K562 (cell line): Measurements from ENCODE around the gene ARHGAP26. TPM values are rescaled to one million over a fixed set of nuclear protein-coding genes. Genes with fewer than 3 reads are reported as not detected.

ENCODE experiments used
- CBX3 ChIP-seq, 2 experiments: IDR thresholded peaks; 1 replicate in 1 of 2; 2 replicates in 1 of 2; pipeline ENCODE4 v1.6.1; 2012; ENCODE audit warnings: inconsistent platforms in 2 of 2, low read length in 2 of 2, borderline replicate concordance in 1 of 2, control low read depth in 1 of 2
- CHD1 ChIP-seq: fragments of 200-600 bp; sonication (generic); IDR thresholded peaks from one replicate; pipeline ENCODE4 v1.6.1; 2012; ENCODE audit warnings: mild to moderate bottlenecking, moderate library complexity, low read length, inconsistent platforms
- CSDE1 ChIP-seq, 2 experiments: fragments of 450-650 bp; IDR thresholded peaks; 2 replicates each; pipeline ENCODE4 v1.6.1; 2016; ENCODE audit warnings: mild to moderate bottlenecking in 1 of 2
- DIDO1 ChIP-seq: fragments of 450-650 bp; IDR thresholded peaks from 2 replicates; pipeline ENCODE4 v1.6.1; 2016; ENCODE audit warnings: low read depth, missing biosample characterization, missing genetic modification characterization
- ETV5 ChIP-seq: sonication (generic); formaldehyde crosslinking; IDR thresholded peaks from 2 replicates; pipeline ENCODE4 v1.4.0; 2020; ENCODE audit warnings: low read depth, mild to moderate bottlenecking, missing genetic modification reagents
- GTF2E2 ChIP-seq: fragments of 200-800 bp; sonication (Bioruptor generic); IDR thresholded peaks from 2 replicates; pipeline ENCODE4 v1.6.1; 2016; ENCODE audit warnings: missing genetic modification characterization, missing compliant biosample characterization
- JUN ChIP-seq, 2 experiments: sonication (generic) in 1 of 2; formaldehyde crosslinking in 1 of 2; IDR thresholded peaks; 2 replicates each; pipeline versions ENCODE4 v1.6.1 to v1.8.0; 2012 to 2022; ENCODE audit warnings: borderline replicate concordance in 2 of 2, mild to moderate bottlenecking in 2 of 2, improper control_type of control experiment in 1 of 2, low read depth in 1 of 2, low read length in 1 of 2, missing genetic modification reagents in 1 of 2
- MTA3 ChIP-seq: fragments of 450-650 bp; formaldehyde crosslinking; IDR thresholded peaks from 2 replicates; pipeline ENCODE4 v1.6.1; 2017; ENCODE audit warnings: mild to moderate bottlenecking, borderline replicate concordance
- NR2C2 ChIP-seq, 2 experiments: fragments of 200-800 bp in 1 of 2; sonication (Bioruptor generic) in 1 of 2; sonication (generic) in 1 of 2; formaldehyde crosslinking in 1 of 2; IDR thresholded peaks; 2 replicates each; pipeline versions ENCODE4 v1.6.1 to v1.8.0; 2016 to 2022; ENCODE audit warnings: mild to moderate bottlenecking in 1 of 2, missing compliant biosample characterization in 1 of 2, missing genetic modification characterization in 1 of 2, missing genetic modification reagents in 1 of 2
- PHF8 ChIP-seq: fragments of 200-600 bp; sonication (generic); IDR thresholded peaks from 2 replicates; pipeline ENCODE4 v1.6.1; 2012; ENCODE audit warnings: mixed run types, mild to moderate bottlenecking, inconsistent platforms, low read length, moderate library complexity, borderline replicate concordance
- RBM25 ChIP-seq: fragments of 200-400 bp; formaldehyde crosslinking; IDR thresholded peaks from 2 replicates; pipeline ENCODE4 v1.6.1; 2018; ENCODE audit warnings: low read length, low read depth, moderate library complexity; ENCODE audit not compliant: severe bottlenecking
- SMAD4 ChIP-seq: fragments of 250-450 bp; sonication (Bioruptor Pico); conservative IDR thresholded peaks from 2 replicates; pipeline ENCODE4 v1.8.0; 2021; ENCODE audit warnings: inconsistent platforms, mild to moderate bottlenecking, moderate library complexity
- SP2 ChIP-seq: IDR thresholded peaks from 2 replicates; pipeline ENCODE4 v1.6.1; 2011; ENCODE audit warnings: mild to moderate bottlenecking, low read depth, low read length, moderate library complexity; ENCODE audit not compliant: poor library complexity, severe bottlenecking; ENCODE audit errors: extremely low read depth
- TEAD1 ChIP-seq, 2 experiments: fragments of 450-650 bp in 1 of 2; sonication (generic) in 1 of 2; formaldehyde crosslinking; IDR thresholded peaks; 2 replicates each; pipeline versions ENCODE4 v1.4.0 to v1.8.0; 2020 to 2022; ENCODE audit warnings: mild to moderate bottlenecking in 2 of 2, missing genetic modification reagents in 1 of 2
- THRAP3 ChIP-seq: fragments of 450-650 bp; IDR thresholded peaks from 2 replicates; pipeline ENCODE4 v1.6.1; 2016; ENCODE audit warnings: mild to moderate bottlenecking, inconsistent platforms, borderline replicate concordance
- ZNF174 ChIP-seq: fragments of 250-450 bp; sonication (Bioruptor Pico); IDR thresholded peaks from 2 replicates; pipeline ENCODE4 v1.4.0; 2020; ENCODE audit warnings: mild to moderate bottlenecking
- ZNF224 ChIP-seq: sonication (generic); formaldehyde crosslinking; IDR thresholded peaks from 2 replicates; pipeline ENCODE4 v1.8.0; 2022; ENCODE audit warnings: mild to moderate bottlenecking, missing genetic modification reagents
- polyA plus RNA-seq, 8 experiments: library from polyadenylated mRNA; depleted of rRNA in 4 of 8; stranded (reverse) in 5 of 8; unstranded in 3 of 8; fragments of >200 nt; fragmentation: Nextera tagmentation in 2 of 8; fragmentation: Illumina TruSeq in 1 of 8; extraction: Ambion mirVana in 2 of 8; extraction: Trizol in 1 of 8; gene quantifications; 2 replicates each; pipeline versions ENCODE4 v1.2.1 to v1.2.3, GENCODE V29; 2011 to 2014; ENCODE audit warnings: inconsistent platforms in 1 of 8, missing spikeins in 1 of 8
- total RNA-seq, 7 experiments: library from RNA; depleted of rRNA in 6 of 7; stranded (reverse); fragments of >200 nt in 6 of 7; fragmentation: Illumina TruSeq in 2 of 7; extraction: Trizol in 2 of 7; gene quantifications; 2 replicates each; pipeline versions ENCODE4 v1.2.1 to v1.2.3, GENCODE V29; 2011 to 2021; ENCODE audit warnings: low replicate concordance in 1 of 7
- TF ChIP-seq, protein P1 (sequence below): fragments of 450-650 bp; formaldehyde crosslinking; IDR thresholded peaks from 2 replicates; pipeline ENCODE4 v1.4.0; 2020; ENCODE audit warnings: mild to moderate bottlenecking
- TF ChIP-seq, protein P2 (sequence below): fragments of 450-650 bp; IDR thresholded peaks from 2 replicates; pipeline ENCODE4 v1.6.1; 2017; ENCODE audit warnings: antibody characterized with exemption, mild to moderate bottlenecking
- TF ChIP-seq, protein P3 (sequence below): fragments of 250-450 bp; sonication (Bioruptor Pico); IDR thresholded peaks from 2 replicates; pipeline ENCODE4 v1.8.0; 2022; ENCODE audit warnings: moderate library complexity, mild to moderate bottlenecking, inconsistent platforms
- TF ChIP-seq, protein P4 (sequence below): fragments of 250-450 bp; sonication (Bioruptor Pico); IDR thresholded peaks from 2 replicates; pipeline ENCODE4 v1.8.0; 2021; ENCODE audit warnings: moderate library complexity, mild to moderate bottlenecking, inconsistent platforms

ARHGAP26 gene
- total and polyA plus RNA-seq, 9 of the 15 experiments (the other 6 are each of a cell fraction or from before 2014, with no cell fraction given): 0.13 to 1.1 (median 0.55) TPM

DNA sequence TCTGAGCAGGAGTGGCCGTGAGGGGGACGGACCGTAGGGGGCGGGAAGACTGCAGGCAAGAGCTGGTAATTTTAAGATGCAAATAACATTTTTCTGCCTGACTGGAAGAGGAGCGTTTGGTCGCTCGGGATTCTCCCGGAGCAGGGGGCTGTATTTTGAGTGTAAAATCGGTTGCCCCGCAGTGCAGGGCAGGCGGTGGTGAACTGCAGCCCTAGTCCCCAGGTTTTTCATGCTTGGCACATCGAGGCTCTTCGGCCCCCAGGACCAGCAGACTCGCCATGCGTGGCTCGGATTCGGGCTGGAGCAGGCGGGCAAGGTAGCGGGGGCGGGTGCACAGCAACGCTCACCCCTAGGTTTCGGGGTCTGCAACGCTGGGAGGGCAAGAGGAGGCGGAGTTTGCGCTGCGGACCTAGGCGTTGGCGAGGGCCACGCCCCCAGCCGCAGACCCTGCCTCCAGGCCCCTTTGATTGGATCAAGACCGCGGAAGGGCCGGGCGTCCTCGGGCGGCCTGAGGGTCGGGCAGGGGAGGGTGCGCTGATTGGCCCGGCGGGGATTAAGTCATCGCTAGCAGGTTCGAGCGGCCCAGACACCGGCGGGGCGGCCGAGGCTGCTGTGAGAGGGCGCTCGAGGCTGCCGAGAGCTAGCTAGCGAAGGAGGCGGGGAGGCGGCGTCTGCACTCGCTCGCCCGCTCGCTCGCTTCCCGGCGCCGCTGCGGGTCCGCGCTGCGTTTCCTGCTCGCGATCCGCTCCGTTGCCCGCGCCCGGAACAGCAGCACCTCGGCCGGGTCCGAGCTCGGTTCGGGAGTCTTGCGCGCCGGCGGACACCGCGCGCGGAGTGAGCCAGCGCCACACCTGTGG, at the start of gene ARHGAP26 (continued):
- TF ChIP-seq, protein P1, sequence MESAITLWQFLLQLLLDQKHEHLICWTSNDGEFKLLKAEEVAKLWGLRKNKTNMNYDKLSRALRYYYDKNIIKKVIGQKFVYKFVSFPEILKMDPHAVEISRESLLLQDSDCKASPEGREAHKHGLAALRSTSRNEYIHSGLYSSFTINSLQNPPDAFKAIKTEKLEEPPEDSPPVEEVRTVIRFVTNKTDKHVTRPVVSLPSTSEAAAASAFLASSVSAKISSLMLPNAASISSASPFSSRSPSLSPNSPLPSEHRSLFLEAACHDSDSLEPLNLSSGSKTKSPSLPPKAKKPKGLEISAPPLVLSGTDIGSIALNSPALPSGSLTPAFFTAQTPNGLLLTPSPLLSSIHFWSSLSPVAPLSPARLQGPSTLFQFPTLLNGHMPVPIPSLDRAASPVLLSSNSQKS (CRISPR knock-in tag): no peak
- TF ChIP-seq SMAD4 (CRISPR knock-in tag) (peak; percentile 30; the same call in 1 of the 2 replicates), CHD1 (no peak), GTF2E2 (tag) (no peak), ETV5 (no peak), DIDO1 (tag) (no peak), TEAD1 (CRISPR knock-in tag; IDR thresholded peaks at IDR 0.05) (no peak), CBX3 (IDR thresholded peaks at IDR 0.05; ENCODE audit: borderline replicate concordance in 1 of 2, low read length in 2 of 2) (no peak), MTA3 (no peak), NR2C2 (CRISPR knock-in tag; IDR thresholded peaks at IDR 0.05) (no peak), NR2C2 (tag; IDR thresholded peaks at IDR 0.05) (peak; percentile 53; the same call in 1 of the 2 replicates), ZNF174 (CRISPR knock-in tag) (no peak), CSDE1 (IDR thresholded peaks at IDR 0.05) (no peak), THRAP3 (no peak), PHF8 (peak; percentile 15; the same call in 1 of the 2 replicates), RBM25 (peak; percentile 68), ZNF224 (CRISPR knock-in tag) (no peak), JUN (IDR thresholded peaks at IDR 0.05; ENCODE audit: borderline replicate concordance, low read depth, low read length) (0 out of 2 replicates have a peak, but pooled peaks have one; percentile 5), JUN (CRISPR knock-in tag; IDR thresholded peaks at IDR 0.05; ENCODE audit: borderline replicate concordance) (no peak), SP2 (peak; percentile 27)
- TF ChIP-seq, protein P2, sequence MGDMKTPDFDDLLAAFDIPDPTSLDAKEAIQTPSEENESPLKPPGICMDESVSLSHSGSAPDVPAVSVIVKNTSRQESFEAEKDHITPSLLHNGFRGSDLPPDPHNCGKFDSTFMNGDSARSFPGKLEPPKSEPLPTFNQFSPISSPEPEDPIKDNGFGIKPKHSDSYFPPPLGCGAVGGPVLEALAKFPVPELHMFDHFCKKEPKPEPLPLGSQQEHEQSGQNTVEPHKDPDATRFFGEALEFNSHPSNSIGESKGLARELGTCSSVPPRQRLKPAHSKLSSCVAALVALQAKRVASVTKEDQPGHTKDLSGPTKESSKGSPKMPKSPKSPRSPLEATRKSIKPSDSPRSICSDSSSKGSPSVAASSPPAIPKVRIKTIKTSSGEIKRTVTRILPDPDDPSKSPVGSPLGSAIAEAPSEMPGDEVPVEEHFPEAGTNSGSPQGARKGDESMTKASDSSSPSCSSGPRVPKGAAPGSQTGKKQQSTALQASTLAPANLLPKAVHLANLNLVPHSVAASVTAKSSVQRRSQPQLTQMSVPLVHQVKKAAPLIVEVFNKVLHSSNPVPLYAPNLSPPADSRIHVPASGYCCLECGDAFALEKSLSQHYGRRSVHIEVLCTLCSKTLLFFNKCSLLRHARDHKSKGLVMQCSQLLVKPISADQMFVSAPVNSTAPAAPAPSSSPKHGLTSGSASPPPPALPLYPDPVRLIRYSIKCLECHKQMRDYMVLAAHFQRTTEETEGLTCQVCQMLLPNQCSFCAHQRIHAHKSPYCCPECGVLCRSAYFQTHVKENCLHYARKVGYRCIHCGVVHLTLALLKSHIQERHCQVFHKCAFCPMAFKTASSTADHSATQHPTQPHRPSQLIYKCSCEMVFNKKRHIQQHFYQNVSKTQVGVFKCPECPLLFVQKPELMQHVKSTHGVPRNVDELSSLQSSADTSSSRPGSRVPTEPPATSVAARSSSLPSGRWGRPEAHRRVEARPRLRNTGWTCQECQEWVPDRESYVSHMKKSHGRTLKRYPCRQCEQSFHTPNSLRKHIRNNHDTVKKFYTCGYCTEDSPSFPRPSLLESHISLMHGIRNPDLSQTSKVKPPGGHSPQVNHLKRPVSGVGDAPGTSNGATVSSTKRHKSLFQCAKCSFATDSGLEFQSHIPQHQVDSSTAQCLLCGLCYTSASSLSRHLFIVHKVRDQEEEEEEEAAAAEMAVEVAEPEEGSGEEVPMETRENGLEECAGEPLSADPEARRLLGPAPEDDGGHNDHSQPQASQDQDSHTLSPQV: no peak
- TF ChIP-seq, protein P3, sequence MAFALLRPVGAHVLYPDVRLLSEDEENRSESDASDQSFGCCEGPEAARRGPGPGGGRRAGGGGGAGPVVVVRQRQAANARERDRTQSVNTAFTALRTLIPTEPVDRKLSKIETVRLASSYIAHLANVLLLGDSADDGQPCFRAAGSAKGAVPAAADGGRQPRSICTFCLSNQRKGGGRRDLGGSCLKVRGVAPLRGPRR (CRISPR knock-in tag): no peak
- TF ChIP-seq, protein P4, sequence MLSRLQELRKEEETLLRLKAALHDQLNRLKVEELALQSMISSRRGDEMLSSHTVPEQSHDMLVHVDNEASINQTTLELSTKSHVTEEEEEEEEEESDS (CRISPR knock-in tag): no peak
